Tibial nerve (tissue), 4 donors: ENCODE results near the gene ACAD11.

Experiments
- EP300 ChIP-seq, 2 donors: sonication (generic); formaldehyde crosslinking; IDR thresholded peaks; one replicate each; pipeline ENCODE4 v1.6.1; 2017; ENCODE audit warnings: antibody characterized with exemption in 2 of 2, mild to moderate bottlenecking in 1 of 2
- POLR2A ChIP-seq, 2 donors: fragments of 450-650 bp; IDR thresholded peaks; one replicate each; pipeline ENCODE4 v1.6.1; 2017; ENCODE audit warnings: antibody characterized with exemption in 2 of 2, mild to moderate bottlenecking in 2 of 2, moderate library complexity in 2 of 2
- TF ChIP-seq, protein P1 (sequence below), 5 experiments: fragments of 200-600 bp in 3 of 5; fragments of 450-650 bp in 2 of 5; sonication (generic) in 3 of 5; IDR thresholded peaks; one replicate each; pipeline ENCODE4 v1.5.1; 2016 to 2019; ENCODE audit warnings: antibody characterized with exemption in 5 of 5, mild to moderate bottlenecking in 3 of 5, moderate library complexity in 2 of 5

DNA sequence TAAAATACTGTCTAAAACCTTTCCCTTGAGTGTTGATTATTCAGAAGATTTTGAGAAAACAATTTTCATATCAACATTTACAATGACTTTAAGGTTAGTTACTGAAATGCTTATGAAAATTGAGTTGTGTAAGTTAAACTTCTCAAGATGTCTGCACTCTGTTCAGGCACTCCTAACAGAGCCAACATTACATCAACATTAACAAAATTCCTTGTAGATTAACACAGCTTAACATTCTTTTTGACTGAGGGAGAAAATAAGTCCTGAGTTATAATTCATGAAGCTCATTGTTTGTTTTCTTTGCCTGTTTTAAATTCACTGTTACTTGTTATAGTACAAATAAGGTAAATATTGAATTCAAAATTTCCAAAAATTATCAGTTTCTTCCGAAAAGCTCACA is 53.5 kb downstream of the ACAD11 start:
- TF ChIP-seq, protein P1, sequence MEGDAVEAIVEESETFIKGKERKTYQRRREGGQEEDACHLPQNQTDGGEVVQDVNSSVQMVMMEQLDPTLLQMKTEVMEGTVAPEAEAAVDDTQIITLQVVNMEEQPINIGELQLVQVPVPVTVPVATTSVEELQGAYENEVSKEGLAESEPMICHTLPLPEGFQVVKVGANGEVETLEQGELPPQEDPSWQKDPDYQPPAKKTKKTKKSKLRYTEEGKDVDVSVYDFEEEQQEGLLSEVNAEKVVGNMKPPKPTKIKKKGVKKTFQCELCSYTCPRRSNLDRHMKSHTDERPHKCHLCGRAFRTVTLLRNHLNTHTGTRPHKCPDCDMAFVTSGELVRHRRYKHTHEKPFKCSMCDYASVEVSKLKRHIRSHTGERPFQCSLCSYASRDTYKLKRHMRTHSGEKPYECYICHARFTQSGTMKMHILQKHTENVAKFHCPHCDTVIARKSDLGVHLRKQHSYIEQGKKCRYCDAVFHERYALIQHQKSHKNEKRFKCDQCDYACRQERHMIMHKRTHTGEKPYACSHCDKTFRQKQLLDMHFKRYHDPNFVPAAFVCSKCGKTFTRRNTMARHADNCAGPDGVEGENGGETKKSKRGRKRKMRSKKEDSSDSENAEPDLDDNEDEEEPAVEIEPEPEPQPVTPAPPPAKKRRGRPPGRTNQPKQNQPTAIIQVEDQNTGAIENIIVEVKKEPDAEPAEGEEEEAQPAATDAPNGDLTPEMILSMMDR (IDR thresholded peaks at IDR 0.05) = no peak
- TF ChIP-seq POLR2A (IDR thresholded peaks at IDR 0.05) (no peak), EP300 (IDR thresholded peaks at IDR 0.05) (no peak)
